ENCODE data around the gene KCNH1. TPM values are rescaled to one million over a fixed set of nuclear protein-coding genes. Genes with fewer than 3 reads are reported as not detected.

KCNH1 gene
- total RNA-seq, 4 donors from 2014 or later = 0.29 to 0.67 (median 0.38) TPM

DNA sequence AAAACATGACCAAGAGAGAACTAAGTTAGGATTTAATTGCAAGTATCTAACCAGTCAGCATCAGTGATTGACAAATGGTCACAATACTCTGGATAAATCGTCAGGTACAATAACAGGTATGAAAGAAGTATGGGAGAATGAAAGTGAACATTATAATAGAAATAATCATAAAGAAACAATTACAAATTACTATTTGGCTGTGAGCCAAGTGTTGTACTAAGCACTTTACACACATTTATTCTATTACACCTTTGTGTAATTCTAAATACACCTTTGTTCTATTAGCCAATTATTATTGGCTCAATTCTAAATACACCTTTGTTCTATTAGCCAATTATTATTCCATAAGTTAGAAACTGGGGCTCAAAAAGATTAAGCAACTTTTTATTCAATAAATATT, 114.7 kb downstream of the KCNH1 start:
- in situ Hi-C loops (cut with MboI; ENCODE audit: low sequenced_read_pairs in 4 of 4) (no loop called here), intact Hi-C loops (cut with DNase I; ENCODE audit: low total_unique reads) (no loop called here)
- ATAC-seq (no peak), DNase-seq (no peak)
- Histone ChIP-seq H3K36me3 (no peaks in the 10 kb centered on the region), H3K9me3 (no peaks in the 10 kb centered on the region), H3K4me1 (no peaks in the 10 kb centered on the region), H3K27ac (no peak overlapping the region), H3K27me3 (no peaks in the 10 kb centered on the region), H3K4me3 (no peak overlapping the region)
- TF ChIP-seq POLR2A (IDR thresholded peaks at IDR 0.05) = no peak
- TF ChIP-seq, protein P1, sequence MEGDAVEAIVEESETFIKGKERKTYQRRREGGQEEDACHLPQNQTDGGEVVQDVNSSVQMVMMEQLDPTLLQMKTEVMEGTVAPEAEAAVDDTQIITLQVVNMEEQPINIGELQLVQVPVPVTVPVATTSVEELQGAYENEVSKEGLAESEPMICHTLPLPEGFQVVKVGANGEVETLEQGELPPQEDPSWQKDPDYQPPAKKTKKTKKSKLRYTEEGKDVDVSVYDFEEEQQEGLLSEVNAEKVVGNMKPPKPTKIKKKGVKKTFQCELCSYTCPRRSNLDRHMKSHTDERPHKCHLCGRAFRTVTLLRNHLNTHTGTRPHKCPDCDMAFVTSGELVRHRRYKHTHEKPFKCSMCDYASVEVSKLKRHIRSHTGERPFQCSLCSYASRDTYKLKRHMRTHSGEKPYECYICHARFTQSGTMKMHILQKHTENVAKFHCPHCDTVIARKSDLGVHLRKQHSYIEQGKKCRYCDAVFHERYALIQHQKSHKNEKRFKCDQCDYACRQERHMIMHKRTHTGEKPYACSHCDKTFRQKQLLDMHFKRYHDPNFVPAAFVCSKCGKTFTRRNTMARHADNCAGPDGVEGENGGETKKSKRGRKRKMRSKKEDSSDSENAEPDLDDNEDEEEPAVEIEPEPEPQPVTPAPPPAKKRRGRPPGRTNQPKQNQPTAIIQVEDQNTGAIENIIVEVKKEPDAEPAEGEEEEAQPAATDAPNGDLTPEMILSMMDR (IDR thresholded peaks at IDR 0.05 in 4 of 5, conservative IDR thresholded peaks at IDR 0.05 in 1 of 5) = no peak

DNA sequence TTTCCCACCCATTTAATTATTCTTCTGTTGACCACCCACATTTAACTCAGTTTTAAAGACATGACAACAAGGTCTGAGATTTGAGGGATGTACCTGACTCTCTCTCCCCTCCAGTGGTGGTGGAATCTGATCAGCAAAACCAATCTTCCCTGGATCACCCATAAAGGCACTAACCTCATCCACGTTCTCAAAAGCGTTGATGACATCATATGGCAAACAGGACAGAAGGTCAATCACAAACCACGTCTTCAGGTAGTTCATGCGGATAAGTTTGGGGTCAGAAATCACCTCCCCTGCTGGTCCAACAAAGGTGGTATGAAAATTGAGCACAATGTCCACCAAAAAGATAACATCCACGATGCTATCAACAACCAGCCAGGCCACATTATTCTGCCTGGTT, 115.3 kb downstream of the KCNH1 start:
- in situ Hi-C loops (cut with MboI; ENCODE audit: low sequenced_read_pairs in 4 of 4) = no loop called here
- intact Hi-C loops (cut with DNase I; ENCODE audit: low total_unique reads) = no loop called here
- Histone ChIP-seq H3K4me3 (no peak overlapping the region), H3K27ac (no peak overlapping the region), H3K27me3 (no peaks in the 10 kb centered on the region), H3K9me3 (no peaks in the 10 kb centered on the region), H3K4me1 (no peaks in the 10 kb centered on the region), H3K36me3 (no peaks in the 10 kb centered on the region)
- DNase-seq = no peak
- ATAC-seq = no peak
- TF ChIP-seq POLR2A (IDR thresholded peaks at IDR 0.05) = no peak
- TF ChIP-seq, protein P1 (IDR thresholded peaks at IDR 0.05 in 4 of 5, conservative IDR thresholded peaks at IDR 0.05 in 1 of 5) = no peak

DNA sequence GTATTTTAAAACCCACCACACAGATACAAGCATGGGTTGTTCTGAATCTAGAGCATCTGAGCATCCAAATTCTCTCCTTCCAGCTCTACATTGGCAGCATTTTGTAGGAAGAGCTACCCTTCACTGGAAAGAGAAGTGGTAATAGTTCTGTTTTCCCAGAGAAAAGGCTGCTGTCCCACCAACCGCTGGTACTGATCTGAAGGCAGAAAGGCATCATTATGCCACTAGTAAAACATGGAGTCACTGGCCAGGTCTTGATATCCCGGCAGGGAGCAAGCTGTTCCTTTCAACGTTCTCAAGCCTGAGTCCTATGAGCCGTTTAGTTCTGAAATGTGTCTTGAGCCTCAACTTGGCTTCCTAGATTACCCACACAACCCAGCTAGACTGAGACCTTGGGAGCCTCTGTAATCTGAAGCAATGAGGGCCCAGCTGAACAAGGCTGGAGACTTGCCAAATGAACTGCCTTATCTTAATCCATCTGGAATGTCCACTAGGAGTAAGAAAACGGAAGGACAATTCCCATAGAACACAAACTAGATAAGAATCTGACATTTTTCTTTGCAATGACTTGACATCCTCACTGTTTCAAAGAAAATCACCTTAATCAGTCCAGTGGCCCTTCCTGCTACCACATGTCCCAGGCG, 116.8 kb downstream of the KCNH1 start:
- intact Hi-C loops (cut with DNase I; ENCODE audit: low total_unique reads) = no loop called here

DNA sequence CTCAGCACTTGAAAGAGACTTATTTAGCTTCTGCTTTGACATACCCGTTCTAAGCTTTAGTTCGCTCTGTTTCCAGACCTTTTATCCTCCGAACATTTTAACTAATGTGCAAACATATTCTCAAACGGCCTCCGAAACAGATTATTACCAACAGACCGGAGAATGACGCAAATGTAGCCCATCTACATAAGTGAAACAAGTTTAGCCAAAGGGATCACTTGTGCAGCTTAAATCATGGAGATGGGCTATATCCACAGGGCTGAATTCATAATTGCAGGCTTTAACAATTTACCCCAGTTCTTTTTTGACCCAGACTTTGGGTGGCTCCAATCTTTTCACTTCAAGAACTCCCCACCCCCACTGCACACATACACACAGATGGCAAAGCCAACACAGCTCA, 119.7 kb downstream of the KCNH1 start:
- TF ChIP-seq POLR2A (IDR thresholded peaks at IDR 0.05) = no peak
- TF ChIP-seq, protein P1 (IDR thresholded peaks at IDR 0.05 in 4 of 5, conservative IDR thresholded peaks at IDR 0.05 in 1 of 5) = no peak
- in situ Hi-C loops (cut with MboI; ENCODE audit: low sequenced_read_pairs in 4 of 4) = no loop called here
- H3K9me3 ChIP-seq = no peaks in the 10 kb centered on the region
- DNase-seq (no peak), ATAC-seq (no peak)
- H3K4me3 ChIP-seq = no peak overlapping the region
- no peaks in the 10 kb centered on the region for H3K4me1 ChIP-seq
- no peak overlapping the region for H3K27ac ChIP-seq
- no peaks in the 10 kb centered on the region for H3K36me3 ChIP-seq
- intact Hi-C loops (cut with DNase I; ENCODE audit: low total_unique reads) = no loop called here
- H3K27me3 ChIP-seq = no peaks in the 10 kb centered on the region

More for the DNA sequence above, 116.8 kb downstream of the KCNH1 start:
- H3K9me3 ChIP-seq = no peaks in the 10 kb centered on the region
- no peak overlapping the region for H3K4me3 ChIP-seq
- no peaks in the 10 kb centered on the region for H3K36me3 ChIP-seq
- H3K4me1 ChIP-seq = no peaks in the 10 kb centered on the region
- no peaks in the 10 kb centered on the region for H3K27me3 ChIP-seq
- TF ChIP-seq, protein P1 (IDR thresholded peaks at IDR 0.05 in 4 of 5, conservative IDR thresholded peaks at IDR 0.05 in 1 of 5) = no peak
- TF ChIP-seq POLR2A (IDR thresholded peaks at IDR 0.05) = no peak
- DNase-seq (no peak), ATAC-seq (no peak)
- in situ Hi-C loops (cut with MboI; ENCODE audit: low sequenced_read_pairs in 4 of 4) = no loop called here
- no peak overlapping the region for H3K27ac ChIP-seq
